GM18511 (cell line): ENCODE measurements around the gene ZNF594.
A peak's percentile ranks its signal among the peaks of the same experiment; 100 is the strongest.
"Not testable (repeated sequence)": the region's sequence is repeated elsewhere in the genome, so short reads cannot be mapped to it uniquely, and the experiment has no call there.

Experiments used
- ATAC-seq: cut with Tn5 transposase; IDR thresholded peaks from one replicate; pipeline ENCODE4 v1.9.1; 2021; ENCODE audit warnings: mild to moderate bottlenecking, moderate library complexity; ENCODE audit not compliant: unreplicated experiment

Gene ZNF594

GRCh38 chr17:5191541-5192417 lies at the start of gene ZNF594:
Gene ZNF594, minus strand, starts transcription at chr17:5191868. Its CDS starts 7,612 bp downstream, at chr17:5184256.
- peak; percentile 95 for ATAC-seq

- not testable (repeated sequence) for ATAC-seq
Measured at GRCh38 chr17:5239769-5240168, 48.1 kb upstream of the ZNF594 start.

- no peak for ATAC-seq
Measured at GRCh38 chr17:5238333-5238732, 46.7 kb upstream of the ZNF594 start.

- peak; percentile 34 for ATAC-seq
Measured at GRCh38 chr17:5237541-5238016, 45.9 kb upstream of the ZNF594 start.

- no peak for ATAC-seq
Measured at GRCh38 chr17:5236938-5237540, 45.4 kb upstream of the ZNF594 start.

- ATAC-seq, result peak; percentile 74
Measured at GRCh38 chr17:5234645-5235576, 43.2 kb upstream of the ZNF594 start, which contains the start of gene SCIMP. Gene SCIMP, minus strand, starts transcription at chr17:5234860. Its CDS starts 105 bp downstream, at chr17:5234755.

GRCh38 chr17:5233492-5233891 lies 41.8 kb upstream of the ZNF594 start:
- not testable (repeated sequence) for ATAC-seq

- ATAC-seq, result peak; percentile 43
Measured at GRCh38 chr17:5226940-5227878, 35.5 kb upstream of the ZNF594 start.

GRCh38 chr17:5225668-5226457 lies 34.2 kb upstream of the ZNF594 start:
- no peak for ATAC-seq

GRCh38 chr17:5221912-5222311 lies 30.2 kb upstream of the ZNF594 start:
- ATAC-seq, result not testable (repeated sequence)

- ATAC-seq, result no peak
Measured at GRCh38 chr17:5220074-5220473, 28.4 kb upstream of the ZNF594 start.

GRCh38 chr17:5219536-5219935 lies 27.9 kb upstream of the ZNF594 start:
- no peak for ATAC-seq

GRCh38 chr17:5217562-5217961 lies 25.9 kb upstream of the ZNF594 start:
- not testable (repeated sequence) for ATAC-seq

GRCh38 chr17:5211458-5211857 lies 19.8 kb upstream of the ZNF594 start:
- no peak for ATAC-seq

- ATAC-seq, result no peak
Measured at GRCh38 chr17:5210614-5211252, 19.1 kb upstream of the ZNF594 start.

- ATAC-seq, result no peak
Measured at GRCh38 chr17:5210091-5210490, 18.4 kb upstream of the ZNF594 start.

GRCh38 chr17:5209396-5209795 lies 17.7 kb upstream of the ZNF594 start:
- no peak for ATAC-seq

- no peak for ATAC-seq
Measured at GRCh38 chr17:5203908-5204294, 12.2 kb upstream of the ZNF594 start.
